HL-60 (cell line): ENCODE results near the gene COL23A1.

Experiments
- DNase-seq, 2 experiments: peaks; one replicate each; pipeline ENCODE4 v3.0.0-alpha.2; 2010 to 2020; ENCODE audit warnings: low read depth in 1 of 2, low spot score in 1 of 2
- H3K27ac ChIP-seq: fragments of 250-450 bp; sonication (Bioruptor Pico); replicated peaks from 2 replicates; pipeline ENCODE4 v1.5.1; 2020; ENCODE audit warnings: mild to moderate bottlenecking, moderate library complexity
- H3K27me3 ChIP-seq: fragments of 250-450 bp; sonication (Bioruptor Pico); 2 replicates; pipeline ENCODE4 v1.5.1; 2021; ENCODE audit warnings: mild to moderate bottlenecking, moderate library complexity; ENCODE audit not compliant: insufficient read depth, poor library complexity, severe bottlenecking
- H3K4me3 ChIP-seq: replicated peaks from 2 replicates; pipeline ENCODE4 v1.5.1; 2011; ENCODE audit warnings: mild to moderate bottlenecking, control low read depth, low read length; ENCODE audit not compliant: insufficient read depth
- CTCF ChIP-seq: IDR thresholded peaks from one replicate; pipeline ENCODE4 v1.5.1; 2011; ENCODE audit warnings: low read length, control low read depth, inconsistent platforms; ENCODE audit not compliant: insufficient read depth
- GABPA ChIP-seq: IDR thresholded peaks from 2 replicates; pipeline ENCODE4 v1.6.1; 2012; ENCODE audit warnings: low read depth
- POLR2AphosphoS5 ChIP-seq: IDR thresholded peaks from 2 replicates; pipeline ENCODE4 v1.6.1; 2012; ENCODE audit warnings: low read depth
- REST ChIP-seq: IDR thresholded peaks from 2 replicates; pipeline ENCODE4 v1.6.1; 2012; ENCODE audit warnings: low read depth; ENCODE audit not compliant: insufficient replicate concordance
- SPI1 ChIP-seq: IDR thresholded peaks from 2 replicates; pipeline ENCODE4 v1.6.1; 2012; ENCODE audit warnings: low read depth, mild to moderate bottlenecking, borderline replicate concordance

Gene COL23A1

GRCh38 chr5:178463321-178464155, 126.7 kb downstream of the COL23A1 start:
- no peak for DNase-seq
- Histone ChIP-seq H3K4me3 (peak overlapping the region; percentile 36), H3K27me3 (no peaks in the 10 kb centered on the region), H3K27ac (peak overlapping the region; percentile 82)
- TF ChIP-seq POLR2AphosphoS5 (peak; percentile 32; the same call in 1 of the 2 replicates), REST (no peak)

GRCh38 chr5:178462816-178463215, 127.4 kb downstream of the COL23A1 start:
- Histone ChIP-seq H3K27ac (peak overlapping the region; percentile 82), H3K27me3 (no peaks in the 10 kb centered on the region), H3K4me3 (peak overlapping the region; percentile 36)
- DNase-seq = peak; percentile 81 to 83
- TF ChIP-seq CTCF (peak; percentile 10), SPI1 (0 out of 2 replicates have a peak, but pooled peaks have one; percentile 30), REST (no peak), POLR2AphosphoS5 (peak; percentile 46; the same call in 1 of the 2 replicates), GABPA (no peak)

- Histone ChIP-seq H3K4me3 (no peak overlapping the region), H3K27me3 (no peaks in the 10 kb centered on the region), H3K27ac (peak overlapping the region; percentile 82)
- DNase-seq = no peak
- TF ChIP-seq REST (no peak), SPI1 (no peak), GABPA (no peak), POLR2AphosphoS5 (no peak), CTCF (no peak)
These were observed 128.1 kb downstream of the COL23A1 start for GRCh38 chr5:178462076-178462475.
